ENCODE results near the gene GDI2.
"Not testable (repeated sequence)": the region's sequence is repeated elsewhere in the genome, so short reads cannot be mapped to it uniquely, and the experiment has no call there.

The GDI2 gene

DNA sequence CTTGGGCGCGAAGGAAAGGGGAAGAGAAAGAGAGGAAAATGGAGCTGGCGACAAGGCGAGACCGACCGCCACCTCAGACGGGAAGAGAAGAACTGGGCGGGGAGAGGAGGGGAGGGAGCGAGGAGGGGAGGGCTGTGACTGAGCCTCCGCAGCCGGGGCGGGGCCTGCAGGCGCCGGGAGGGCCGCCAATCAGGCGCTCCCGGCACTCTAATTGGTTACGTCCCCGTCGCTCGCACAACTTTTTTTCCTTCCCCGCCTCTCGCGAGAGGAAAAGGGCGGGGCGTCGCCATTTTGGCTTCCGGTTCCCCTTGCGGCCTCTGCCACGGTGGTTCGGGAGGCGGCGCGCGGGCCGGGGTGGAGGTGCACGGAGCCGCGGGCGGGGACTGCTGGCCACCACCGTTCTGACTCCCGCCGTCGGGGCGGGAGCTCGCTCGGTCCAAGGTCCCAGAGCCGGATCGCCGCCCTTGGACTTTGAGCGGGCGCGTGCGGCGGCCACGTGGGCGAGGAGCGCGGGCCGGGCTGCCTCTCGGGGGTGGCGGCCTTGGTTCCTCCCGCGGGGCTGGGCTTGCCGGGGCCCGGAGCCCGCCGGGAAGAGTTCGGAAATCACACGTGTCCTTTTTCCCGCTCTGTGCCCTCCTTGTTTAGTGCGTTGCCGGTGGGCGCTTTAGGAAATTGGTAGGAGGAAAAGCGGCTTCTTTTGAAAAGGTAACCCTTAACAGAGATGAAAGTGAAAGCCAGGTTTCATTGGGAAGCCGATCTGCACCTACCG is at the start of gene GDI2:
GDI2 (minus strand) TSS at position 94 of the 769 bp plus-strand sequence. CDS start 176 bp downstream, outside the sequence.
- H3K9ac ChIP-seq (ENCODE audit: low read length in 2 of 2), result peak within 1 kb of the TSS; percentile 91 to 97
- no peaks in the 10 kb centered on the region for H3K36me3 ChIP-seq (ENCODE audit: control insufficient read depth in 2 of 2, insufficient read depth in 2 of 2, low read length in 2 of 2)
- H3K4me1 ChIP-seq (ENCODE audit: control insufficient read depth, insufficient read depth, low read length), result peaks cover 20% of the 10 kb centered on the region
- no peaks in the 10 kb centered on the region for H3K27me3 ChIP-seq (ENCODE audit: control insufficient read depth in 1 of 2, insufficient read depth in 2 of 2, low read length in 2 of 2)
- peak within 1 kb of the TSS; percentile 92 for H3K27ac ChIP-seq (ENCODE audit: low read length)
- H3K4me3 ChIP-seq (ENCODE audit: low read length in 2 of 2), result peak within 1 kb of the TSS; percentile 87 to 91
- H3K9me3 ChIP-seq (ENCODE audit: control insufficient read depth in 2 of 2, low read length in 2 of 2), result no peaks in the 10 kb centered on the region

- H3K4me3 ChIP-seq (ENCODE audit: low read length in 2 of 2), result no peak overlapping the region
- no peak overlapping the region for H3K27ac ChIP-seq (ENCODE audit: low read length)
- H3K27me3 ChIP-seq (ENCODE audit: control insufficient read depth in 1 of 2, insufficient read depth in 2 of 2, low read length in 2 of 2), result no peaks in the 10 kb centered on the region
- no peaks in the 10 kb centered on the region for H3K4me1 ChIP-seq (ENCODE audit: control insufficient read depth, insufficient read depth, low read length)
- no peak overlapping the region for H3K9ac ChIP-seq (ENCODE audit: low read length in 2 of 2)
- no peaks in the 10 kb centered on the region for H3K36me3 ChIP-seq (ENCODE audit: control insufficient read depth in 2 of 2, insufficient read depth in 2 of 2, low read length in 2 of 2)
- H3K9me3 ChIP-seq (ENCODE audit: control insufficient read depth in 2 of 2, low read length in 2 of 2), result no peaks in the 10 kb centered on the region
Measured at GRCh38 chr10:5862360-5862961, 49.2 kb upstream of the GDI2 start.

- no peak overlapping the region for H3K27ac ChIP-seq (ENCODE audit: low read length)
- no peaks in the 10 kb centered on the region for H3K36me3 ChIP-seq (ENCODE audit: control insufficient read depth in 2 of 2, insufficient read depth in 2 of 2, low read length in 2 of 2)
- no peaks in the 10 kb centered on the region for H3K9me3 ChIP-seq (ENCODE audit: control insufficient read depth in 2 of 2, low read length in 2 of 2)
- H3K4me3 ChIP-seq (ENCODE audit: low read length in 2 of 2), result no peak overlapping the region
- H3K4me1 ChIP-seq (ENCODE audit: control insufficient read depth, insufficient read depth, low read length), result no peaks in the 10 kb centered on the region
- no peaks in the 10 kb centered on the region for H3K27me3 ChIP-seq (ENCODE audit: control insufficient read depth in 1 of 2, insufficient read depth in 2 of 2, low read length in 2 of 2)
- no peak overlapping the region for H3K9ac ChIP-seq (ENCODE audit: low read length in 2 of 2)
Measured at GRCh38 chr10:5860066-5860465, 46.8 kb upstream of the GDI2 start.

GRCh38 chr10:5858811-5859210 is 45.6 kb upstream of the GDI2 start:
- no peaks in the 10 kb centered on the region for H3K4me1 ChIP-seq (ENCODE audit: control insufficient read depth, insufficient read depth, low read length)
- no peak overlapping the region for H3K9ac ChIP-seq (ENCODE audit: low read length in 2 of 2)

GRCh38 chr10:5856701-5857004 is 43.4 kb upstream of the GDI2 start:
- Histone ChIP-seq H3K36me3 (ENCODE audit: control insufficient read depth in 2 of 2, insufficient read depth in 2 of 2, low read length in 2 of 2) (no peaks in the 10 kb centered on the region), H3K27me3 (ENCODE audit: control insufficient read depth in 1 of 2, insufficient read depth in 2 of 2, low read length in 2 of 2) (no peaks in the 10 kb centered on the region), H3K9ac (ENCODE audit: low read length in 2 of 2) (no peak overlapping the region), H3K4me3 (ENCODE audit: low read length in 2 of 2) (no peak overlapping the region), H3K4me1 (ENCODE audit: control insufficient read depth, insufficient read depth, low read length) (no peaks in the 10 kb centered on the region), H3K9me3 (ENCODE audit: control insufficient read depth in 2 of 2, low read length in 2 of 2) (no peaks in the 10 kb centered on the region), H3K27ac (ENCODE audit: low read length) (no peak overlapping the region)

More at GRCh38 chr10:5858811-5859210, 45.6 kb upstream of the GDI2 start:
- no peak overlapping the region for H3K4me3 ChIP-seq (ENCODE audit: low read length in 2 of 2)
- H3K9me3 ChIP-seq (ENCODE audit: control insufficient read depth in 2 of 2, low read length in 2 of 2), result no peaks in the 10 kb centered on the region
- no peaks in the 10 kb centered on the region for H3K27me3 ChIP-seq (ENCODE audit: control insufficient read depth in 1 of 2, insufficient read depth in 2 of 2, low read length in 2 of 2)
- H3K27ac ChIP-seq (ENCODE audit: low read length), result no peak overlapping the region
- H3K36me3 ChIP-seq (ENCODE audit: control insufficient read depth in 2 of 2, insufficient read depth in 2 of 2, low read length in 2 of 2), result no peaks in the 10 kb centered on the region

DNA sequence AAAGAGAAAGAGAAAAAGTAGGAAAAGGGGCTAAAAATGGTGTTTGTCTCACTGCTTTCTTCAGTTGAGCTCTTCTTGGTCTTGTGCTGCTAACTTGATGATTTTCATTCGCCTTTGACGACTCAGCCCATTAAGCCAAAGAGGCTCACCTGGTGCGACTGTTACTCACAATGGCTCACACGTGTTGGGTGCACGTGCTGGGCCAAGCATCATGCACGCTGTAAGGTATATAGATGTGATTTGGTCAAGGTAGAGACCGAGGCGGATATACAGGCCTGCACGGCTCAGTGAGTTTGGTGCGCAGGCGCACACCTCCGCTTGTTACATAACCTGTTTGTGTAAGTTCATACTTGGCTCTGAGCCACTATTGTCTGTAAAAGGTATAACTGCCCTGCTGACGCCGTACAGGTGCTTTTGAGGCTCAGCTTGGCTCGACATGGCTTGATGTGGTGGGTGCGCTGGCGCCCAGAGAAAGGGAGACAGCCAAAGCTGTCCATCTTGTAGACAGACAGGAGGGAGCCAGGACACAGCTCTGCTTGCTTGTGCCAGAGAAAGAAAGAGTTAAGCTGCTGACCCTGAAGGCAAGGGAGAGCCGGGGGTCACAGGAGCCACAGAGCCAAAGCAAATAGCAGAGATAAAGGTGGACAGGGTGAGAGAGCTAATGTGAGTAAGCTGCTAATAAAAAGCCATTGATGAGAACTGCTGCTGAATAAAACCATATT is 42.9 kb upstream of the GDI2 start:
- Histone ChIP-seq H3K4me3 (ENCODE audit: low read length in 2 of 2) (no peak overlapping the region), H3K9me3 (ENCODE audit: control insufficient read depth in 2 of 2, low read length in 2 of 2) (no peaks in the 10 kb centered on the region)

GRCh38 chr10:5854131-5854475 is 40.9 kb upstream of the GDI2 start:
- no peaks in the 10 kb centered on the region for H3K27me3 ChIP-seq (ENCODE audit: control insufficient read depth in 1 of 2, insufficient read depth in 2 of 2, low read length in 2 of 2)
- no peaks in the 10 kb centered on the region for H3K36me3 ChIP-seq (ENCODE audit: control insufficient read depth in 2 of 2, insufficient read depth in 2 of 2, low read length in 2 of 2)
- H3K9me3 ChIP-seq (ENCODE audit: control insufficient read depth in 2 of 2, low read length in 2 of 2), result no peaks in the 10 kb centered on the region
- no peak overlapping the region for H3K4me3 ChIP-seq (ENCODE audit: low read length in 2 of 2)
- no peak overlapping the region for H3K9ac ChIP-seq (ENCODE audit: low read length in 2 of 2)
- no peaks in the 10 kb centered on the region for H3K4me1 ChIP-seq (ENCODE audit: control insufficient read depth, insufficient read depth, low read length)
- no peak overlapping the region for H3K27ac ChIP-seq (ENCODE audit: low read length)

More for the DNA sequence above, 42.9 kb upstream of the GDI2 start:
- H3K4me1 ChIP-seq (ENCODE audit: control insufficient read depth, insufficient read depth, low read length), result no peaks in the 10 kb centered on the region
- no peaks in the 10 kb centered on the region for H3K27me3 ChIP-seq (ENCODE audit: control insufficient read depth in 1 of 2, insufficient read depth in 2 of 2, low read length in 2 of 2)
- H3K27ac ChIP-seq (ENCODE audit: low read length), result no peak overlapping the region
- no peak overlapping the region for H3K9ac ChIP-seq (ENCODE audit: low read length in 2 of 2)
- H3K36me3 ChIP-seq (ENCODE audit: control insufficient read depth in 2 of 2, insufficient read depth in 2 of 2, low read length in 2 of 2), result no peaks in the 10 kb centered on the region

DNA sequence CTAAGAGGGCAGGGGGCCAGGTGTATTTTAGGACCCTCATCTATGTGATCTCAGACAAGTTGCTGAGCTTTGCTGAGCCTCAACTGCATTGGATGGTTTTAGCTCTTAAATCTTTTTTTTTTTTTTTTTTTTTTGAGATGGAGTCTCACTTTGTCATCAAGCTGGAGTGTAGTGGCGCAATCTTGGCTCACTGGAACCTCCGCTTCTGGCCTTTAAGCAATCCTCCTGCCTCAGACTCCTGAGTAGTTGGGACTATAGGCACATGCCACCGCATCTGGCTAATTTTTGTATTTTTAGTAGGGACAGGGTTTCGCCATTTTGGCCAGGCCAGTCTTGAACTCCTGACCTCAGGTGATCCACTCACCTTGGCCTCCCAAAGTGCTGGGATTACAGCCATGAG is 33.4 kb upstream of the GDI2 start:
- not testable (repeated sequence) for H3K9me3 ChIP-seq (ENCODE audit: control insufficient read depth in 2 of 2, low read length in 2 of 2); H3K27ac ChIP-seq (ENCODE audit: low read length); H3K27me3 ChIP-seq (ENCODE audit: control insufficient read depth in 1 of 2, insufficient read depth in 2 of 2, low read length in 2 of 2); H3K9ac ChIP-seq (ENCODE audit: low read length in 2 of 2); H3K4me1 ChIP-seq (ENCODE audit: control insufficient read depth, insufficient read depth, low read length); H3K36me3 ChIP-seq (ENCODE audit: control insufficient read depth in 2 of 2, insufficient read depth in 2 of 2, low read length in 2 of 2); H3K4me3 ChIP-seq (ENCODE audit: low read length in 2 of 2)

- Histone ChIP-seq H3K9ac (ENCODE audit: low read length in 2 of 2) (no peak overlapping the region), H3K27ac (ENCODE audit: low read length) (no peak overlapping the region), H3K9me3 (ENCODE audit: control insufficient read depth in 2 of 2, low read length in 2 of 2) (no peaks in the 10 kb centered on the region), H3K4me1 (ENCODE audit: control insufficient read depth, insufficient read depth, low read length) (no peaks in the 10 kb centered on the region), H3K27me3 (ENCODE audit: control insufficient read depth in 1 of 2, insufficient read depth in 2 of 2, low read length in 2 of 2) (no peaks in the 10 kb centered on the region), H3K36me3 (ENCODE audit: control insufficient read depth in 2 of 2, insufficient read depth in 2 of 2, low read length in 2 of 2) (no peaks in the 10 kb centered on the region), H3K4me3 (ENCODE audit: low read length in 2 of 2) (no peak overlapping the region)
Measured at GRCh38 chr10:5844345-5845055, 31.3 kb upstream of the GDI2 start.

- H3K9me3 ChIP-seq (ENCODE audit: control insufficient read depth in 2 of 2, low read length in 2 of 2), result no peaks in the 10 kb centered on the region
- no peaks in the 10 kb centered on the region for H3K27me3 ChIP-seq (ENCODE audit: control insufficient read depth in 1 of 2, insufficient read depth in 2 of 2, low read length in 2 of 2)
- H3K27ac ChIP-seq (ENCODE audit: low read length), result no peak overlapping the region
- no peaks in the 10 kb centered on the region for H3K36me3 ChIP-seq (ENCODE audit: control insufficient read depth in 2 of 2, insufficient read depth in 2 of 2, low read length in 2 of 2)
- H3K4me3 ChIP-seq (ENCODE audit: low read length in 2 of 2), result no peak overlapping the region
- no peak overlapping the region for H3K9ac ChIP-seq (ENCODE audit: low read length in 2 of 2)
- no peaks in the 10 kb centered on the region for H3K4me1 ChIP-seq (ENCODE audit: control insufficient read depth, insufficient read depth, low read length)
Measured at GRCh38 chr10:5843686-5844344, 30.6 kb upstream of the GDI2 start.
